Activated CD4-positive, alpha-beta T cell treated with anti-CD3 and anti-CD28 coated beads, Interleukin-2, amount 50 U/mL, for 24 hours (primary cell): ENCODE data around the gene RABIF.

Experiments
- DNase-seq, 2 donors: peaks; one replicate each; pipeline ENCODE4 v3.0.0-alpha.2; 2020; ENCODE audit warnings: low read depth in 1 of 2, low spot score in 1 of 2

RABIF gene

DNA sequence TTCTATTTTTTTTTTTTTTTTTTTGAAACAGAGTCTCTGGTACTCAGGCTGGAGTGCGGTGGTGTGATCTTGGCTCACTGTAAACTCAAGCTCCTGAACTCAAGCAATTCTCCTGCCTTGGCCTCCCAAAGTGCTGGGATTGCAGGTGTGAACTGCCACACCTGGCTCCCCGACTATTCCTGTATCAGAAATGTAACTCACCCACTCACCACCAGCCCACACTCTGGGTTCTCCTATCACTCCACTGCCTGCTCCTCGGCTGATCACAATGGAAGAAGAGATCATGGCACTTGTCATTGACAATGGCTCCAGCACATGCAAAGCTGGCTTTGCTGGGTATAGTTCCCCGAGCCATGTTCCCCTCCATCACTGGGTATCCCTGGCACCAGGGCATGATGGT, 15.9 kb downstream of the RABIF start:
- DNase-seq = no peak

DNA sequence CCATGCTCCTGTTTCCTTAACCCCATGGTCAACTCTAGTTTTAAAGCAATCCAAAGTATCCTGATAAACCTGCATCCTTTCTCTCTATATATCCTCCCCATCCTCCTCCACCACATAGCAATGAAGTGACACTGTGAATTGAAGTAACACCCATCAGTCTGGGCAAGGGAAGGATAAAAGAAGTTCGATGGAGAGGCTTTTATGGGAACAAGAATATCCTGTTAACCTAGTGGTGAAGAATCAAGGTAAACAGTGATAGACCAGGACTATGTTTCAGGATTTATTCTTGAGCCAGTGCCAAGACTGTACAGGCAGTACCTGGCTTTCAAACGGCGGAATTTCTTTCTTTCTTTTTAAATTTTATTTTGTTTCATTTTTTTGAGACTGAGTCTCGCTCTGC, 17.6 kb downstream of the RABIF start:
- no peak for DNase-seq

GRCh38 chr1:202862679-202863560, 26.0 kb downstream of the RABIF start:
- no peak for DNase-seq

GRCh38 chr1:202861420-202862132, 27.4 kb downstream of the RABIF start:
- no peak for DNase-seq

- no peak for DNase-seq
Observed at GRCh38 chr1:202860744-202861419, 28.1 kb downstream of the RABIF start.

- DNase-seq = no peak
Observed at GRCh38 chr1:202858789-202859414, 30.0 kb downstream of the RABIF start.

- DNase-seq = no peak
Observed at GRCh38 chr1:202858331-202858730, 30.6 kb downstream of the RABIF start.

GRCh38 chr1:202857136-202857610, 31.8 kb downstream of the RABIF start:
- no peak for DNase-seq

- no peak for DNase-seq
Observed at GRCh38 chr1:202856014-202856413, 32.9 kb downstream of the RABIF start.

DNA sequence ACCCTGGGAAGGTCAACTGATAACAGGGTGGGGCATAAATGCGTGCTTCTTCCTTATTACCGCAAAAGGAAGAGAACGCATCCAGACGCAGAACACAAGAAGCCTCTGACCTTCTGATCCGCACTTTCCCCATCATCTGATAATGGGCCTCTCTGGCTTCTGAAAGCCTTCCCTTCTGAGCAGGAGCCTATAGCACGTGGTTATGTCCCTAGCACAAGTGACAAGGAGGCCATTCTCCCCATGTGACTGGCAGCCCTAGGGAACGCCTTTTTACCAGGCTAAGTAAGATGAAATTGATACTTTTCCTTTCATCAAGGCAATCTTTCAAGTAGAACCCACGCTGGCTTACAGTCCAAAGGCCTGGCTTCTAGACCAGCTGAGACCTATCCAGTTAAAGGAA, 34.2 kb downstream of the RABIF start:
- no peak for DNase-seq

DNA sequence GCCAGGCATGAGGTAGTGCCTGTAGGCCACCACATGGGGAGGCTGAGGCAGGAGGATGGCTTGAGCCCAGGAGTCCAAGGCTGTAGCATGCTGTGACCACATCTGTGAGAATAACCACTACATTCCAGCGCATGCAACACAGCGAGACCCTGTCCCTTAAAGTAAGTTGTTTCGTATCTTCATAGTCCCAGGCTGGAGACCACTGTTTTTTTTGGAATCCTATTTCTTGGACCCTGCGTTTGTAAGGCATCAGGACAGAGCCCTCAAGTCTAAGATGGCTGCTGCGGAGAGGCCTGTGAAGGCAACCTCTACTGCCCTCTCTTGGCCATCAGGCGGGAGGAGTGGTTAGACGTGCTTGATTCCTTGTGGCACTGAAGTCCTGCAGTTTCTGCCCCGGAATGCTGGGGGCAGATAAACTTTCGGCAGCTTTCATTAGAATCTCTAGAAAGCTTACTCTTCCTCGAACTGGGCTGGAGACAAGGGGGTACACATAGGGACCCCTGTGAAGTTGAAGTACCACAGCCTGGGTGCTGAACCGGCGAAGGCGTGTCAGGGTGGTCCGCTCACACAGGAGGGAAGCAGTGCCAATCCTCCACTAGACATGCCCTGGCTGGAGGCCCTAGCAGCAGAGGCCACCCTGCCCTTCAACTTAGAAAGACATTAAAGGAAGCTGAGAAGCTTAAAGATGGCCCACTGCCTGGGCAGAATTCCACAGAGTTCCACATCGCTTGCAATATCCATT, 36.6 kb downstream of the RABIF start:
- peak in 1 of 2 donors; percentile 24 for DNase-seq

DNA sequence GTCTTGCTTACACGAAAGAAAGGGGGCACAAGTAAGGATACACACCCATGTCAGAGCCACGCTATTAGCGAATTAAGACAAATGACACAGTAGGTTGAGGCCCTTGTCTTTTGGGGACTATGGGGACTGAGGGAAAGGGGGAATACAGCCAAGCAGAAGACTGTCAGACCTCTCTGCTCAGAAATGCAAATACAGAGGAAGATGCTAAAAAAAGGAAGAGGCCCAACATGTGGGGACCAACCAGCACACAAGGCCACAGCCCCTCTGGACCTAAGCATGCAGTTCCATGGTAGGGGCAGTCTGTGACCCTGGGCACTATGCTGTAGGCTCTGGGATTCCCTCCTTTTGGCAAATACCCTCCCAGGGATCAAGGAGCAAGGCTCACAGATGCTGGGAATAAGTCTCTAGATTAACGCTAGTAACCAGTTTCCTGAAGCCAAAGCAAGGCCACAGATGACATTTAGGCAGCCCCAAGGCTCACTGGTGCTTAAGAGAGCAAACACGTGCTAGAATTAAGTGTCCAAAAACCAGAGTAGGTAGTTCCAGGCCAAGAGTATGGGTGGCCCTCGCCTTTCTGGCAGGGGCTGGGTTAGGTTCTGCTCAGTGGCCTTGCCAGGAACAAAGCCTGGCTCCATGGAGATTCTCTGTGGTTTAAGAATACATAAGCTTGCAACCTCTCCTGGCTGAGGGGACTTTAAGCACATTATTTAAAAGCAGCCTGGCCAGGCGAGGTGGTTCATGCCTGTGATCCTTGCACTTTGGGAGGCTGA, 38.2 kb downstream of the RABIF start:
- no peak for DNase-seq

- DNase-seq = no peak
Observed at GRCh38 chr1:202848191-202848542, 40.8 kb downstream of the RABIF start.

GRCh38 chr1:202844935-202845334, 44.0 kb downstream of the RABIF start:
- DNase-seq = no peak

DNA sequence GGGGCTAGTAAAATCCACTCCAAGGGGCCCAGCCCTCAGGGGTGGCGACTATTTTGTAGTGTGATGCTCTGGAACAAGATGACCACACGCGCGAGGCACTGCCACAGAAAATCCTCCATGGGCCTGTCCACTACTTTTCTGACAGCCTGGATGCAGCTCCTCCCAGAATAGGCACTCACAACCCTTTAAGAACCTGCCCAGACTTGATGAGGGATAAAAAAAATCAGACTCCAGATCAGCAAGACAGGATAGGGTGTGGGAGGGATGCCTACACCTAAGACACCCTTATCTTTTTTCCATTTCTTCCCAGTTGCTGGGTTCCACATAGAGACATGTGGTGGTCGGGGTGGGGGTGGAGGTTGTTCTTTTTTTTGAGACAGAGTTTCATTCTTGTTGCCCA, 44.7 kb downstream of the RABIF start:
- DNase-seq = no peak

DNA sequence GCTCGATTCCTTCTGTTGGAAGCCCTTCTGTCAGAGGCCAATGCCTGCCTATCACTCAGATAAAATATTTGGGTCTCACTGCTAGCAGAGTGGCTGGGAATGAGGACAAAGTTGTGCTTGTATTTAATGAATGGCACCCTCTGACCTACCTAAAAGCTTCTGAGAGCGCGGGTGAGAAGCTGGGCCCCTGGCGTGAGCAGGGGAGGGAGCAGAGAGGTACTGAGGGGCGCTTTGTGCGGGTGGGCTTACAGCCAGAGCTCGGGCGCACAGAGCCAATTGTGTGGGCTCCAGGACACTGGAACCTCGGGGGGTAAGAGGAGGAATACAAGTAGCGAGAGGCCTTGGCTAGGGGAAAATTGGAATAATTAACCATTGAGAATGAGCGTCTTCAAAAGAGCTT, 45.9 kb downstream of the RABIF start:
- no peak for DNase-seq

DNA sequence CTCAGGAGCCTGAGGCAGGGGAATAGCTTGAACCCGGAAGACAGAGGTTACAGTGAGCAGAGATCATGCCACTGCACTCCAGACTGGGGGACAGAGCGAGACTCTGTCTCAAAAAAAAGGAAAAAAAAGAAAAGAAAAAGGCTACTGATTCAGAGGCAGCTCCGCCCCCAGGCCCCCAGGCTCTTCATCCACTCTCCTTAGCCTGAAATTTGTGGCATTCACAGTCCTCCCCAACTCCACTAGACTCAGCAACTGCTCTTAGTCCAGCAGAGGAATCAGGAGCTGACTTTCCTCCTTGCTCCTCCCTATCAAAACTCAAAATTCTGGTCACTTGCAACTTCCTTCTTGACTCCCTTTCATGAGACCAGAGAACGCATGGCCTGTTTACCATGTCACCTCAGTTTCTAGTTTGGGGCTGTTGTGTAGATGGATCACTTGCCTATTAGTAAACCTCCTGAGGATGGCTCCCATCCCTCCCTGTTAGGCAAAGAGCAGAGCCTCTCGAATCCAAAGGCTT, 51.1 kb downstream of the RABIF start:
- no peak for DNase-seq

GRCh38 chr1:202836623-202837403, 52.1 kb downstream of the RABIF start:
- no peak for DNase-seq

- no peak for DNase-seq
Observed at GRCh38 chr1:202835548-202836072, 53.3 kb downstream of the RABIF start.
